ENCODE data around the gene MYH9.
"Not testable (repeated sequence)": the region's sequence is repeated elsewhere in the genome, so short reads cannot be mapped to it uniquely, and the experiment has no call there.

Gene MYH9

GRCh38 chr22:36387959-36388726, at the start of gene MYH9:
TSS of gene MYH9 (minus strand) at chr22:36387967. CDS start at chr22:36349236, 38,731 bp downstream.
- DNase-seq = peak; percentile 87

GRCh38 chr22:36435516-36436415, 48.0 kb upstream of the MYH9 start:
- peak; percentile 61 for DNase-seq

- DNase-seq = peak; percentile 81
These were observed 45.8 kb upstream of the MYH9 start for GRCh38 chr22:36433318-36434231.

- peak; percentile 12 for DNase-seq
These were observed 45.0 kb upstream of the MYH9 start for GRCh38 chr22:36432592-36433317.

- no peak for DNase-seq
These were observed 44.2 kb upstream of the MYH9 start for GRCh38 chr22:36431977-36432376.

- no peak for DNase-seq
These were observed 43.1 kb upstream of the MYH9 start for GRCh38 chr22:36430863-36431262.

- not testable (repeated sequence) for DNase-seq
These were observed 40.2 kb upstream of the MYH9 start for GRCh38 chr22:36427952-36428351.

- DNase-seq = no peak
These were observed 38.3 kb upstream of the MYH9 start for GRCh38 chr22:36425977-36426523.

- DNase-seq = no peak
These were observed 37.3 kb upstream of the MYH9 start for GRCh38 chr22:36424901-36425579.

- not testable (repeated sequence) for DNase-seq
These were observed 36.7 kb upstream of the MYH9 start for GRCh38 chr22:36424466-36424865.

GRCh38 chr22:36423461-36424404, 36.0 kb upstream of the MYH9 start:
- no peak for DNase-seq

GRCh38 chr22:36422287-36423014, 34.7 kb upstream of the MYH9 start:
- DNase-seq = no peak

- DNase-seq = no peak
These were observed 32.4 kb upstream of the MYH9 start for GRCh38 chr22:36419912-36420882.

GRCh38 chr22:36419177-36419911, 31.6 kb upstream of the MYH9 start:
- DNase-seq = peak; percentile 28

GRCh38 chr22:36417281-36417686, 29.5 kb upstream of the MYH9 start:
- DNase-seq = no peak

- DNase-seq = no peak
These were observed 27.8 kb upstream of the MYH9 start for GRCh38 chr22:36415415-36416168.
